IMR-90 (cell line): ENCODE results near the gene PRB4. TPM values are rescaled to one million over a fixed set of nuclear protein-coding genes. Genes with fewer than 3 reads are reported as not detected.

Source experiments
- ATAC-seq: fragments of 200-7000 bp; cut with Tn5 transposase; 2 replicates; pipeline ENCODE4 v1.9.1; 2020; ENCODE audit warnings: low read depth, mild to moderate bottlenecking, moderate library complexity
- BruUV-seq: library from RNA; stranded (reverse); fragments of 400-500 nt; replicated peaks from 2 replicates; lab custom pipeline; 2021; lab: Mats Ljungman, UMichigan
- CTCF ChIA-PET: fragments of 300-600 bp; formaldehyde crosslinking; extraction: SDS; loops from one replicate; lab custom pipeline; 2021; ENCODE audit warnings: antibody characterized with exemption; lab: Yijun Ruan, JAX
- POLR2A ChIA-PET: fragments of 300-600 bp; sonication (Branson Sonifier 250); formaldehyde crosslinking; loops from one replicate; lab custom pipeline; 2022; ENCODE audit warnings: antibody characterized with exemption; ENCODE audit not compliant: unreplicated experiment; lab: Charles Lee
- DNase-seq: peaks from one replicate; pipeline ENCODE4 v3.0.0; 2013
- H2AFZ ChIP-seq: replicated peaks from 2 replicates; pipeline ENCODE3; 2013; ENCODE audit warnings: low read length, mild to moderate bottlenecking; ENCODE audit not compliant: poor library complexity
- H2AK5ac ChIP-seq: 2 replicates; pipeline ENCODE4 v1.6.1; 2013; ENCODE audit warnings: low read depth, low read length, inconsistent platforms
- H2AK9ac ChIP-seq: replicated peaks from 2 replicates; pipeline ENCODE3; 2013; ENCODE audit warnings: mild to moderate bottlenecking, low read depth, low read length, moderate library complexity; ENCODE audit not compliant: poor library complexity
- H2BK120ac ChIP-seq: 2 replicates; pipeline ENCODE4 v1.6.1; 2013; ENCODE audit warnings: low read depth, low read length, inconsistent platforms
- H2BK15ac ChIP-seq: 3 replicates; pipeline ENCODE4 v1.6.1; 2013; ENCODE audit warnings: low read depth, low read length, inconsistent platforms
- H2BK20ac ChIP-seq: 2 replicates; pipeline ENCODE4 v1.6.1; 2013; ENCODE audit warnings: low read depth, mild to moderate bottlenecking, inconsistent platforms, low read length, moderate library complexity
- H2BK5ac ChIP-seq: 2 replicates; pipeline ENCODE4 v1.6.1; 2013; ENCODE audit warnings: mild to moderate bottlenecking, low read depth, low read length, inconsistent platforms; ENCODE audit not compliant: poor library complexity, severe bottlenecking
- H3K14ac ChIP-seq: replicated peaks from 2 replicates; pipeline ENCODE4 v1.6.1; 2013; ENCODE audit warnings: low read depth, low read length, inconsistent platforms
- H3K18ac ChIP-seq: 2 replicates; pipeline ENCODE4 v1.6.1; 2013; ENCODE audit warnings: low read depth, low read length, control low read depth
- H3K23ac ChIP-seq: 2 replicates; pipeline ENCODE4 v1.6.1; 2013; ENCODE audit warnings: low read depth, low read length, inconsistent platforms
- H3K27ac ChIP-seq: 2 replicates; pipeline ENCODE4 v1.5.1; 2013; ENCODE audit warnings: mild to moderate bottlenecking, control low read depth, low read length; ENCODE audit not compliant: insufficient read depth
- H3K27me3 ChIP-seq: 2 replicates; pipeline ENCODE4 v1.6.1; 2013; ENCODE audit warnings: low read length; ENCODE audit not compliant: control insufficient read depth, insufficient read depth
- H3K36me3 ChIP-seq: 2 replicates; pipeline ENCODE4 v1.6.1; 2013; ENCODE audit warnings: low read length, mixed read lengths; ENCODE audit not compliant: control insufficient read depth, insufficient read depth
- H3K4ac ChIP-seq: 2 replicates; pipeline ENCODE4 v1.6.1; 2013; ENCODE audit warnings: low read depth, low read length, inconsistent platforms
- H3K4me1 ChIP-seq: 2 replicates; pipeline ENCODE4 v1.6.1; 2013; ENCODE audit warnings: low read length, mixed read lengths; ENCODE audit not compliant: control insufficient read depth, insufficient read depth
- H3K4me2 ChIP-seq: 2 replicates; pipeline ENCODE4 v1.6.1; 2013; ENCODE audit warnings: low read depth, mild to moderate bottlenecking, control low read depth, low read length, moderate library complexity
- H3K4me3 ChIP-seq: 2 replicates; pipeline ENCODE4 v1.5.1; 2013; ENCODE audit warnings: low read depth, mild to moderate bottlenecking, control low read depth, low read length, moderate library complexity; ENCODE audit not compliant: insufficient read depth
- H3K56ac ChIP-seq: 2 replicates; pipeline ENCODE4 v1.6.1; 2013; ENCODE audit warnings: low read length, inconsistent platforms; ENCODE audit not compliant: insufficient read depth; ENCODE audit errors: extremely low read depth
- H3K79me1 ChIP-seq, 2 experiments: 2 replicates each; pipeline ENCODE4 v1.6.1; 2013; ENCODE audit warnings: low read length in 2 of 2, inconsistent platforms in 1 of 2, low read depth in 1 of 2
- H3K9ac ChIP-seq: 2 replicates; pipeline ENCODE4 v1.6.1; 2013; ENCODE audit warnings: low read depth, low read length, control low read depth
- H3K9me1 ChIP-seq: 2 replicates; pipeline ENCODE4 v1.6.1; 2013; ENCODE audit warnings: low read length, inconsistent platforms; ENCODE audit not compliant: insufficient read depth
- H3K9me3 ChIP-seq: 2 replicates; pipeline ENCODE4 v1.6.1; 2013; ENCODE audit warnings: low read length; ENCODE audit not compliant: control insufficient read depth, insufficient read depth
- H4K20me1 ChIP-seq: 2 replicates; pipeline ENCODE4 v1.6.1; 2013; ENCODE audit warnings: low read length, inconsistent platforms; ENCODE audit not compliant: insufficient read depth
- H4K5ac ChIP-seq: 2 replicates; pipeline ENCODE4 v1.6.1; 2013; ENCODE audit warnings: mild to moderate bottlenecking, low read depth, low read length, control low read depth
- H4K8ac ChIP-seq, 2 experiments: 2 replicates each; pipeline ENCODE4 v1.6.1; 2013; ENCODE audit warnings: low read depth in 2 of 2, low read length in 2 of 2, control low read depth in 1 of 2, inconsistent platforms in 1 of 2
- H4K91ac ChIP-seq: 2 replicates; pipeline ENCODE4 v1.6.1; 2013; ENCODE audit warnings: low read depth, low read length, inconsistent platforms; ENCODE audit not compliant: insufficient read depth
- MAFK ChIP-seq: IDR thresholded peaks from 2 replicates; pipeline ENCODE4 v1.6.1; 2012; ENCODE audit warnings: low read depth, low read length, improper control_type of control experiment
- RAD21 ChIP-seq: IDR thresholded peaks from 2 replicates; pipeline ENCODE4 v1.6.1; 2012; ENCODE audit warnings: low read length, improper control_type of control experiment
- WGBS, 2 experiments: methylation state at CpG; one replicate each; pipeline versions ENCODE4 v1.1.5 to v1.1.7; 2013; ENCODE audit warnings: missing lambda C conversion rate in 2 of 2; ENCODE audit not compliant: insufficient read length in 1 of 2; ENCODE audit errors: extremely low coverage in 2 of 2; 5-methylcytosine and 5-hydroxymethylcytosine counted together
- dilution Hi-C: fragments of 300-500 bp; cut with HindIII; formaldehyde crosslinking; loops from one replicate; pipeline ENCODE4 v1.14.3; 2018; ENCODE audit warnings: low sequenced_read_pairs; ENCODE audit not compliant: unreplicated experiment
- in situ Hi-C: fragments of 300-500 bp; cut with MboI; formaldehyde crosslinking; loops from 3 replicates; pipeline ENCODE4 v1.14.3; 2019; ENCODE audit warnings: low sequenced_read_pairs, inconsistent platforms, mixed read lengths
- intact Hi-C: fragments of 100-400 bp; cut with micrococcal nuclease; formaldehyde crosslinking; loops from 2 replicates; pipeline ENCODE4 v1.10.0; 2022
- polyA plus RNA-seq, 3 experiments: library from polyadenylated mRNA; depleted of rRNA; stranded (reverse); fragments of >200 nt; gene quantifications; 2 replicates each; pipeline ENCODE4 v1.2.3, GENCODE V29; 2012; ENCODE audit warnings: low replicate concordance in 1 of 3
- total RNA-seq: library from RNA; depleted of rRNA; stranded (reverse); fragments of >200 nt; gene quantifications from 2 replicates; pipeline ENCODE4 v1.2.3, GENCODE V29; 2012

PRB4 gene
- total and polyA plus RNA-seq, 2 of the 4 experiments (the other 2 are of a cell fraction) = not detected

DNA sequence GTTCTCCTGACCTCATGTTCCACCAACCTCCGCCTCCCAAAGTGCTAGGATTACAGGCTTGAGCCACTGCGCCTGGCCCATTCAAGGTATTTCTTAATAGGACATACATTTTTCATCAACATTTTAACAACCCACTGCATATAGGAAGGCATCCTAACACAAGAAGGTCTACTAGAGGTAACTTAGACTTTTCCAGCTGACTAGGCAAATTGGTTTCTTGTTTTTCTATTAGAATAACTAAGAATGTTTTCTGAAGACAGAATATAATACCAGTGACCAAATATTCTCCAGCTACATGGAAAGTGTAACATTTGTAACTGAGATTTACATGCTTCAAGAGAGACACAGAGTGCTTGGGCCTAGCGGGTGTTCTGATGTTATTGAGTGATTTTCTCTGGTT lies 14.2 kb upstream of the PRB4 start:
- in situ Hi-C loops = no loop called here
- Histone ChIP-seq H2AK5ac (no peak overlapping the region), H2AFZ (no peak overlapping the region), H3K14ac (no peak overlapping the region), H2AK9ac (no peak overlapping the region), H4K20me1 (no peaks in the 10 kb centered on the region), H4K91ac (no peak overlapping the region), H3K9me3 (peaks cover 3% of the 10 kb centered on the region; the same call in 1 of the 2 replicates), H3K23ac (no peak overlapping the region), H3K4me2 (no peak overlapping the region), H3K4me3 (no peak overlapping the region), H3K27me3 (no peaks in the 10 kb centered on the region), H3K18ac (no peak overlapping the region), H3K56ac (no peak overlapping the region), H3K79me1 (no peaks in the 10 kb centered on the region), H4K8ac (no peak overlapping the region), H3K9ac (no peak overlapping the region), H3K4me1 (no peaks in the 10 kb centered on the region), H2BK20ac (no peak overlapping the region), H2BK5ac (no peak overlapping the region), H2BK120ac (no peak overlapping the region), H3K9me1 (no peaks in the 10 kb centered on the region), H3K4ac (no peak overlapping the region), H3K36me3 (no peaks in the 10 kb centered on the region), H2BK15ac (no peak overlapping the region), H3K27ac (no peak overlapping the region), H4K5ac (no peak overlapping the region)
- BruUV-seq = no TSS peak
- DNase-seq (no peak), ATAC-seq (no peak)
- WGBS, 2 experiments = no CpG with 5 or more reads among the region's 3 CpGs
- TF ChIP-seq RAD21 = no peak
- 0 out of 2 replicates have a peak, but pooled peaks have one; percentile 40 for TF ChIP-seq MAFK
- dilution Hi-C loops = no loop called here
- intact Hi-C loops = no loop called here
- ChIA-PET CTCF (no interaction called here), POLR2A (no interaction called here)
